Rectal smooth muscle tissue (tissue), 1 donor: Measurements from ENCODE around the gene HLA-DPB1.

Experiments
- H3K27ac ChIP-seq: one replicate; pipeline ENCODE4 v1.7.0; 2013; ENCODE audit warnings: low read depth, low read length, inconsistent platforms
- H3K27me3 ChIP-seq: one replicate; pipeline ENCODE4 v1.7.0; 2013; ENCODE audit warnings: low read length; ENCODE audit not compliant: control insufficient read depth, insufficient read depth
- H3K36me3 ChIP-seq: one replicate; pipeline ENCODE4 v1.7.0; 2013; ENCODE audit warnings: low read length; ENCODE audit not compliant: control insufficient read depth, insufficient read depth
- H3K4me1 ChIP-seq: one replicate; pipeline ENCODE4 v1.7.0; 2013; ENCODE audit warnings: low read length; ENCODE audit not compliant: control insufficient read depth, insufficient read depth
- H3K4me3 ChIP-seq: one replicate; pipeline ENCODE4 v1.7.0; 2013; ENCODE audit warnings: low read length
- H3K9ac ChIP-seq: one replicate; pipeline ENCODE4 v1.7.0; 2013; ENCODE audit warnings: low read length

Gene HLA-DPB1

DNA sequence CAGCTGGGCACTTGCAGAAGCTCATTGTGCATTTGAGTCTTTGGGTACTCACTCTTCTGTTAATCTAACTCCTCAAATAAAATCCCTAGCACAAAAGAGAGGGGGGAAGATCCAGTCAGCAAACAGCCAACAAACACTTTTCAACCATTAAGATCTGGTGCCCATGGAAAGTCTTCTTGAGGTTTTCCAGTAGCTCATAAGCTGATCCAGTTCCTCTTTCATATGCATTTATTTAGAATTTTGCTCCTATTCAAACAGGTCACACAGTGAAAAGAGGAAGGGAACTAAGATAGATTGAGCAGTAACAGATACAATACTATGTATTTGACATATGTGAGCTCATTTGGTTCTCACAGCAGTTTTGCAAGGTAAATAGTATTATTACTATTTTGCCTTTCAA is 38.6 kb downstream of the HLA-DPB1 start:
- no peak overlapping the region for H3K27ac ChIP-seq
- peaks cover 15% of the 10 kb centered on the region for H3K27me3 ChIP-seq
- H3K9ac ChIP-seq = no peak overlapping the region
- no peaks in the 10 kb centered on the region for H3K4me1 ChIP-seq
- H3K36me3 ChIP-seq = no peaks in the 10 kb centered on the region
- no peak overlapping the region for H3K4me3 ChIP-seq

DNA sequence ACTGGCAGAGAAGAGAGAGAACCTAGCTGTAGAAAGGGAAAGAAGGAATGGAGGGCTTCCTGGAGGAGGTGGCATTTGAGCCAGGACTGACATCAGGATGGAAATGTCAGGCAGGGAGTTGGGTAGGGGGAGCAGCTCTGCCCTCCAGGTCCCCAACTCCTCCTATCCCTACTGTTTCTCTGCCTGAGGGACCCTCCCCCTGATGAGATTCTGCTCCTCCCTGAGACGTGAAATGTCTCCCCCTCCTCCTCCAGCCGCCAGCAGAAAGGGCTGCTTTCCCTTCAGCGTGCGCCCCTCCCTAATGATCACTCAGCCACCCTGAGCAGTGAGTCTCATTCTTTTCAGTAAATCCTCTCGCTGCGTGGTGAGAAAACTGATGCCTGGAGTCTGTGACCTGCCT is 40.6 kb downstream of the HLA-DPB1 start:
- Histone ChIP-seq H3K4me1 (no peaks in the 10 kb centered on the region), H3K27me3 (peaks cover 15% of the 10 kb centered on the region), H3K27ac (no peak overlapping the region), H3K4me3 (no peak overlapping the region), H3K36me3 (no peaks in the 10 kb centered on the region), H3K9ac (no peak overlapping the region)

- Histone ChIP-seq H3K27me3 (peaks cover 15% of the 10 kb centered on the region), H3K4me3 (no peak overlapping the region), H3K9ac (no peak overlapping the region)
These were observed 41.3 kb downstream of the HLA-DPB1 start for GRCh38 chr6:33116841-33117711.

GRCh38 chr6:33117811-33118277 is 42.1 kb downstream of the HLA-DPB1 start:
- H3K27me3 ChIP-seq = peaks cover 12% of the 10 kb centered on the region
- H3K9ac ChIP-seq = no peak overlapping the region
- H3K4me1 ChIP-seq = no peaks in the 10 kb centered on the region
- no peak overlapping the region for H3K27ac ChIP-seq
- no peaks in the 10 kb centered on the region for H3K36me3 ChIP-seq
- no peak overlapping the region for H3K4me3 ChIP-seq

More at GRCh38 chr6:33116841-33117711, 41.3 kb downstream of the HLA-DPB1 start:
- no peaks in the 10 kb centered on the region for H3K4me1 ChIP-seq
- H3K36me3 ChIP-seq = no peaks in the 10 kb centered on the region
- H3K27ac ChIP-seq = no peak overlapping the region

DNA sequence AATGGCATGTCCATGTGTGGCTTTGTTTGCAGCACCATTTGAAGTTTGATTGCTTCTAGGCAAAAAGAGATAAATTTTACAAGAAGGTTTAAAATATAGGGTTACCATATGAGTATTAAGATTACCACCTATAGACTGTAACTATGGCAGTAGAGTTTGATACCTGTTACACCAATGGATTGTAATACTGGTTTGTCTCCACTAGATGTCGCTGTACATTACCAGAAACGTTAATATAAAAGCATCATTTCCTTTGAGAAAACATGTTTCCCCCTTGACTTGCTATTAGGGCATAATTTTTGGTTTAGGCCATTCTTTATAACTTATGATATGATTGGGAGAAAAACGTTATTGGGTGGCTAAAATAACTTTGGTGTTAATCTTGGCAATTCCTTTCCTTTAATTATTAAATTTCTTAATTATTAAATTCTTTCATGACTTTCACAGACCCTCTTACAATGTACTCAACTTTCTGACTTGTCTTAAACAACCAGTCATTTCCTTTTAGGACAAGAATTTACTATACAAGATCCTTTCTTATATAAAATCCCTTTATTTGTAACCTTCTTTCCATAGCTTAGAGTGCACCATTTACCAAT is 42.8 kb downstream of the HLA-DPB1 start:
- Histone ChIP-seq H3K36me3 (no peaks in the 10 kb centered on the region), H3K27me3 (peaks cover 12% of the 10 kb centered on the region), H3K9ac (no peak overlapping the region), H3K4me1 (no peaks in the 10 kb centered on the region), H3K27ac (no peak overlapping the region), H3K4me3 (no peak overlapping the region)

DNA sequence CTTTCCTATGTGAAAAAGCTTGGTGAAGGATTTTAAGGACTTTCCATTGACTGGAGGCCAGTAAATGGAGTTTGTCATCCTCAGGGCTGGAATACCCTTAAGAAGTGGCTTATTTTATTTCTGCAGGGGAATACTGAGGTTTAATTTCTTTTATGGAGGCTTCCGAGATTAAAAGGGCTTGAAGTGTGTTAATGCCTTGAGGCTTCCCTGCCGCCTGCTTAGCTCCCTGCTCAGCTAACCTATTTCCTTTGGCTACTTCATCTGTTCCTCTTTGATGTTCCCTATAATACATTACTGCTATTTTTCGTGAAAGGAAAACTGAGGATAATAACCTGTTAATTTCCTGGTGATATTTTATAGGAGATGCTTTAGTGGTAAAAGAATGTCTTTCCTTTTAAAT is 44.2 kb downstream of the HLA-DPB1 start:
- H3K36me3 ChIP-seq = no peaks in the 10 kb centered on the region
- peaks cover 12% of the 10 kb centered on the region for H3K27me3 ChIP-seq
- no peaks in the 10 kb centered on the region for H3K4me1 ChIP-seq
- no peak overlapping the region for H3K4me3 ChIP-seq
- H3K27ac ChIP-seq = no peak overlapping the region
- no peak overlapping the region for H3K9ac ChIP-seq

DNA sequence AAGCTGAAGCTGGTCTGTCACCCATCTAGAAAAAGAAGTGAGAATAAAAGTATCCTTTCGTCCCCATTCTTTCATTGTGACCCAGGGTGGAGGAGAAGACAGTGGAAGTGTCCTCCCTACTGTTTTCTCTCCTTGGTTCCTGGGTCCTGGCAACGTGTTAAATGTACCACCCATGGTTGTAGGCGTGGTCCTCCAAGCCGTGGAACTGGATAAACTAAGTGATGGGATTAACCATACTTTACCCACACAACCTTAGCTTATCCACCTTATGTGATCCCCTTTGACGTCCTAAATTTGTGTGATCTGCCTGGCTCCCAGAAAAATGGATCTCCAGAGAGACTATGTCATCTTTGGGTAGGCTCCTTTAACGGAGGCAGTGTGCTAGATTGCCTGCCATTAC is 47.4 kb downstream of the HLA-DPB1 start:
- H3K4me3 ChIP-seq = no peak overlapping the region
- H3K27me3 ChIP-seq = no peaks in the 10 kb centered on the region
- H3K36me3 ChIP-seq = no peaks in the 10 kb centered on the region
- H3K9ac ChIP-seq = no peak overlapping the region
- no peaks in the 10 kb centered on the region for H3K4me1 ChIP-seq
- no peak overlapping the region for H3K27ac ChIP-seq

DNA sequence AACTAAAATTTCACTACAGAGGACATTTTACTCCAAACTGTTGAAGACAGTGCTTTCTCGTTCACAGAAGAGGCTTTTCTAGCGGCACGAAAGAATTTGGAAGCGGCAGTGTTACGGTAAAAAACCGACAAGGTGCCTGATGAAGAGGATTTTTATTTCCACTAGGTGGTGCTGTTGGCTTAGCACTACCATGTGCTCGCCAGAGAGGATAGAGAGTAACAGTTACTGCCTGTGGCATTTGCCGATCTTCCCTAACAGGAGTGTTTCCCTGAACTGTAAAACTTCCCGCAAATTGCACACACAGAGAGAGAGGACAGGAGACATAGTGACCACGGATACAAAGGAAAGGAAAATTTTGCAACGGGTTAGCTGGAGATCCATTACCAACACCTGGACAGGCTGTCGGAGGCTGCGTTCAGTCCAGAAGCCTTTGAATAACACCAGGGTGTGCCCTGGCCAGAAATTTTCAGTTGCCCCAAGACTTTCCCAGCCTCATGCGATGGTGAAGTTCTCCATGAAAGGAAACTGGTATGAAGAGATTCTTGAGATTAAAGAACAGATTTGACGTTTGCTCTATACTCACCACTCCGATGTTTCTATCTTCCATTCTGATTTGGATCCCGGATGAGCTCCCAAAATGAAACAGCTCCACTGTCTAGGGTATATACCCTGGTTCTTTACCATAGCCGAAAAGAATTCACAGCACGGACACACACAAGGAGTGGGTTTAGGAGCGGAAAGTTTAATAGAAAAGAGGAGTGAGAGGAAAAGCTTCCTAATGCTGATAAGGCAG is 48.1 kb downstream of the HLA-DPB1 start:
- Histone ChIP-seq H3K27ac (no peak overlapping the region), H3K4me1 (no peaks in the 10 kb centered on the region), H3K27me3 (no peaks in the 10 kb centered on the region), H3K36me3 (no peaks in the 10 kb centered on the region), H3K9ac (no peak overlapping the region), H3K4me3 (no peak overlapping the region)

DNA sequence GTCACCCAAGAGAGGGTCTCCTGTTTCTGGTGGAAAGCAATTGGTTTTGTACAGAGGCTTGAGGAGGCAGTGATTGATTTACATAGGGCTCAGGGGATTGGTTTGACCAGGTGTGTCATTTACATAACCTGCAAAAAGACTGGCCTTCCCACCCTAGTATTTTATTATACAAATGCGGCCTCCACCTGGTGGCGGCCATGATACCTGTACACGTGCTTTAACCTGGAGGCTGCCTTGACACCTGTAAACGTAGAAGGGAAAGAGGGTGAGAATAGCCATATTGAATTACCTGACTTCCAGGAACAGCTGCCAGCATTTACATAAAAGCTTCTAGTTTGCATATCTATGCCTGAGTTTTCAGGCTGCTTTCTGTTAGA is 48.7 kb downstream of the HLA-DPB1 start:
- Histone ChIP-seq H3K36me3 (no peaks in the 10 kb centered on the region), H3K4me3 (no peak overlapping the region), H3K4me1 (no peaks in the 10 kb centered on the region), H3K9ac (no peak overlapping the region), H3K27ac (no peak overlapping the region), H3K27me3 (no peaks in the 10 kb centered on the region)

GRCh38 chr6:33124947-33125346 is 49.2 kb downstream of the HLA-DPB1 start:
- H3K9ac ChIP-seq = no peak overlapping the region
- no peaks in the 10 kb centered on the region for H3K4me1 ChIP-seq
- H3K36me3 ChIP-seq = no peaks in the 10 kb centered on the region
- H3K4me3 ChIP-seq = no peak overlapping the region
- H3K27me3 ChIP-seq = no peaks in the 10 kb centered on the region
- H3K27ac ChIP-seq = no peak overlapping the region

GRCh38 chr6:33126101-33126714 is 50.4 kb downstream of the HLA-DPB1 start:
- Histone ChIP-seq H3K4me3 (no peak overlapping the region), H3K36me3 (no peaks in the 10 kb centered on the region), H3K9ac (no peak overlapping the region), H3K4me1 (no peaks in the 10 kb centered on the region), H3K27ac (no peak overlapping the region), H3K27me3 (no peaks in the 10 kb centered on the region)

GRCh38 chr6:33128318-33128717 is 52.5 kb downstream of the HLA-DPB1 start:
- Histone ChIP-seq H3K36me3 (no peaks in the 10 kb centered on the region), H3K4me1 (no peaks in the 10 kb centered on the region), H3K9ac (no peak overlapping the region)

More at GRCh38 chr6:33128318-33128717, 52.5 kb downstream of the HLA-DPB1 start:
- Histone ChIP-seq H3K27ac (no peak overlapping the region), H3K27me3 (no peaks in the 10 kb centered on the region), H3K4me3 (no peak overlapping the region)
